B cell (primary cell): ENCODE measurements around the gene ADAP1.

ENCODE experiments used
- EZH2 ChIP-seq: IDR thresholded peaks from 2 replicates; pipeline ENCODE4 v1.6.1; 2012; ENCODE audit warnings: borderline replicate concordance, low read depth, mild to moderate bottlenecking, moderate library complexity, low read length; ENCODE audit not compliant: insufficient read depth, poor library complexity, severe bottlenecking
- TF ChIP-seq, protein P1 (sequence below): fragments of 200-600 bp; IDR thresholded peaks from one replicate; pipeline ENCODE4 v1.8.0; 2022; ENCODE audit warnings: antibody characterized with exemption, mild to moderate bottlenecking

DNA sequence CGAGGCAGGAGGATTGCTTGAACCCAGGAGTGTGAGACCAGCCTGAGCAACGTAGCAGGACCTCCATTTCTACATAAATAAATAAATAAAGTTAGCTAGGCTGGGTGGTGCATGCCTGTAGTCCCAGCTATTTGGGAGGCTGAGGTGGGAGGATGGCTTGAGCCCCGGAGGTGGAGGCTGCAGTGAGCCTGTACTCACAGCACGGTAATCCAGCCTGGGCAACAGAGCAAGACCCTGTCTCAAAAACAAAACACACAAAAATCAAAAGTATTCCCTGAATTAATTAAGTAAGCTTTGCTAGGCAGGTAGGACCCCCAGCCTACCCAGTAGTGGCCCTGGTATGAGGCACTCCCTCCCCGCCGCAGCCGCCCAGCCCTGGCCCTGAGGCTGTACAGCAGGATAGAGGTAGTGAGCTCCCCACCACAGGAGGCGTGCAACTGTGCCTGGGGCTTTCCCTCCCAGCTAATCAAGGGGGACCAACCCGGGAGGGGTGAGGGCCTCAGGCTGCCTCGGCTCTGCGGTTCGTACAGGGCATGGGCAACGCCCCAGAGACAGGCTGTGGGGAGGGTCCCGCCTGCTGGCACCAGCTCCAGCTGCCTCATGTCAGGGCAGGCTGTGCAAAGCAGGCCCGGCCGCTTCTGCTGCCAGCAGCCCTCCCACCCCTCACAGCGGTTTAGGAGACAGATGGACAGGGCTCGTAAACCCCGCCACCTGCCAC, 27.5 kb upstream of the ADAP1 start:
- TF ChIP-seq, protein P1, sequence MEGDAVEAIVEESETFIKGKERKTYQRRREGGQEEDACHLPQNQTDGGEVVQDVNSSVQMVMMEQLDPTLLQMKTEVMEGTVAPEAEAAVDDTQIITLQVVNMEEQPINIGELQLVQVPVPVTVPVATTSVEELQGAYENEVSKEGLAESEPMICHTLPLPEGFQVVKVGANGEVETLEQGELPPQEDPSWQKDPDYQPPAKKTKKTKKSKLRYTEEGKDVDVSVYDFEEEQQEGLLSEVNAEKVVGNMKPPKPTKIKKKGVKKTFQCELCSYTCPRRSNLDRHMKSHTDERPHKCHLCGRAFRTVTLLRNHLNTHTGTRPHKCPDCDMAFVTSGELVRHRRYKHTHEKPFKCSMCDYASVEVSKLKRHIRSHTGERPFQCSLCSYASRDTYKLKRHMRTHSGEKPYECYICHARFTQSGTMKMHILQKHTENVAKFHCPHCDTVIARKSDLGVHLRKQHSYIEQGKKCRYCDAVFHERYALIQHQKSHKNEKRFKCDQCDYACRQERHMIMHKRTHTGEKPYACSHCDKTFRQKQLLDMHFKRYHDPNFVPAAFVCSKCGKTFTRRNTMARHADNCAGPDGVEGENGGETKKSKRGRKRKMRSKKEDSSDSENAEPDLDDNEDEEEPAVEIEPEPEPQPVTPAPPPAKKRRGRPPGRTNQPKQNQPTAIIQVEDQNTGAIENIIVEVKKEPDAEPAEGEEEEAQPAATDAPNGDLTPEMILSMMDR = no peak
- no peak for TF ChIP-seq EZH2
